ENCODE data around the gene GPN2.

GPN2 gene

DNA sequence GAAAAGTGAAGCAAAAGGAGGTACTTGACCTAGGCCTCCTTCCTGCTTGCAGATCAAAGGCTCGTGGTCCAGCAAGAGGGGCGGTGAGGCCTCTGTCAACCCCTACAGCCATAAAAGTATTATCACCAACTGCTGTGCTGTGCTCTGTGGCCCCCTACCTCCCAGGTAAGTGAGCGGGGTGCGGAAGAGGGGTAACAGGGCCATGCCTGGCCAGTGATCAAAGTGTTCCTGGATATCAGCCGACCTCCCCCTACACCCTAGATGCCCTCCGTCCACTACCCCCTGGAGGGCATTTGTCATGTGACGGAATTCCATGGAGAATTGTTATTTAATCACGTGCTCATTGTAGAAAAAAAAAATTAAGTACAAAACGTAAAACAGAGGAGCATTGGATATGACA lies 37.4 kb downstream of the GPN2 start:
- H3K27me3 ChIP-seq (ENCODE audit: insufficient read depth, poor library complexity, severe bottlenecking), result no peaks in the 10 kb centered on the region
- no peak for DNase-seq (ENCODE audit: low read depth in 1 of 2, low spot score in 1 of 2)
- H3K27ac ChIP-seq (replicated peaks), result no peak overlapping the region
- no peak overlapping the region for H3K4me3 ChIP-seq (replicated peaks; ENCODE audit: insufficient read depth, low read length)
- TF ChIP-seq GABPA (IDR thresholded peaks at IDR 0.05; ENCODE audit: low read depth) (no peak), SPI1 (IDR thresholded peaks at IDR 0.05; ENCODE audit: borderline replicate concordance, low read depth) (no peak), POLR2AphosphoS5 (IDR thresholded peaks at IDR 0.05; ENCODE audit: low read depth) (no peak)
- TF ChIP-seq, protein P1, sequence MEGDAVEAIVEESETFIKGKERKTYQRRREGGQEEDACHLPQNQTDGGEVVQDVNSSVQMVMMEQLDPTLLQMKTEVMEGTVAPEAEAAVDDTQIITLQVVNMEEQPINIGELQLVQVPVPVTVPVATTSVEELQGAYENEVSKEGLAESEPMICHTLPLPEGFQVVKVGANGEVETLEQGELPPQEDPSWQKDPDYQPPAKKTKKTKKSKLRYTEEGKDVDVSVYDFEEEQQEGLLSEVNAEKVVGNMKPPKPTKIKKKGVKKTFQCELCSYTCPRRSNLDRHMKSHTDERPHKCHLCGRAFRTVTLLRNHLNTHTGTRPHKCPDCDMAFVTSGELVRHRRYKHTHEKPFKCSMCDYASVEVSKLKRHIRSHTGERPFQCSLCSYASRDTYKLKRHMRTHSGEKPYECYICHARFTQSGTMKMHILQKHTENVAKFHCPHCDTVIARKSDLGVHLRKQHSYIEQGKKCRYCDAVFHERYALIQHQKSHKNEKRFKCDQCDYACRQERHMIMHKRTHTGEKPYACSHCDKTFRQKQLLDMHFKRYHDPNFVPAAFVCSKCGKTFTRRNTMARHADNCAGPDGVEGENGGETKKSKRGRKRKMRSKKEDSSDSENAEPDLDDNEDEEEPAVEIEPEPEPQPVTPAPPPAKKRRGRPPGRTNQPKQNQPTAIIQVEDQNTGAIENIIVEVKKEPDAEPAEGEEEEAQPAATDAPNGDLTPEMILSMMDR (IDR thresholded peaks at IDR 0.05; ENCODE audit: insufficient read depth, low read length), result no peak
- TF ChIP-seq, protein P2, sequence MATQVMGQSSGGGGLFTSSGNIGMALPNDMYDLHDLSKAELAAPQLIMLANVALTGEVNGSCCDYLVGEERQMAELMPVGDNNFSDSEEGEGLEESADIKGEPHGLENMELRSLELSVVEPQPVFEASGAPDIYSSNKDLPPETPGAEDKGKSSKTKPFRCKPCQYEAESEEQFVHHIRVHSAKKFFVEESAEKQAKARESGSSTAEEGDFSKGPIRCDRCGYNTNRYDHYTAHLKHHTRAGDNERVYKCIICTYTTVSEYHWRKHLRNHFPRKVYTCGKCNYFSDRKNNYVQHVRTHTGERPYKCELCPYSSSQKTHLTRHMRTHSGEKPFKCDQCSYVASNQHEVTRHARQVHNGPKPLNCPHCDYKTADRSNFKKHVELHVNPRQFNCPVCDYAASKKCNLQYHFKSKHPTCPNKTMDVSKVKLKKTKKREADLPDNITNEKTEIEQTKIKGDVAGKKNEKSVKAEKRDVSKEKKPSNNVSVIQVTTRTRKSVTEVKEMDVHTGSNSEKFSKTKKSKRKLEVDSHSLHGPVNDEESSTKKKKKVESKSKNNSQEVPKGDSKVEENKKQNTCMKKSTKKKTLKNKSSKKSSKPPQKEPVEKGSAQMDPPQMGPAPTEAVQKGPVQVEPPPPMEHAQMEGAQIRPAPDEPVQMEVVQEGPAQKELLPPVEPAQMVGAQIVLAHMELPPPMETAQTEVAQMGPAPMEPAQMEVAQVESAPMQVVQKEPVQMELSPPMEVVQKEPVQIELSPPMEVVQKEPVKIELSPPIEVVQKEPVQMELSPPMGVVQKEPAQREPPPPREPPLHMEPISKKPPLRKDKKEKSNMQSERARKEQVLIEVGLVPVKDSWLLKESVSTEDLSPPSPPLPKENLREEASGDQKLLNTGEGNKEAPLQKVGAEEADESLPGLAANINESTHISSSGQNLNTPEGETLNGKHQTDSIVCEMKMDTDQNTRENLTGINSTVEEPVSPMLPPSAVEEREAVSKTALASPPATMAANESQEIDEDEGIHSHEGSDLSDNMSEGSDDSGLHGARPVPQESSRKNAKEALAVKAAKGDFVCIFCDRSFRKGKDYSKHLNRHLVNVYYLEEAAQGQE (IDR thresholded peaks at IDR 0.05; ENCODE audit: insufficient replicate concordance, low read depth), result no peak

DNA sequence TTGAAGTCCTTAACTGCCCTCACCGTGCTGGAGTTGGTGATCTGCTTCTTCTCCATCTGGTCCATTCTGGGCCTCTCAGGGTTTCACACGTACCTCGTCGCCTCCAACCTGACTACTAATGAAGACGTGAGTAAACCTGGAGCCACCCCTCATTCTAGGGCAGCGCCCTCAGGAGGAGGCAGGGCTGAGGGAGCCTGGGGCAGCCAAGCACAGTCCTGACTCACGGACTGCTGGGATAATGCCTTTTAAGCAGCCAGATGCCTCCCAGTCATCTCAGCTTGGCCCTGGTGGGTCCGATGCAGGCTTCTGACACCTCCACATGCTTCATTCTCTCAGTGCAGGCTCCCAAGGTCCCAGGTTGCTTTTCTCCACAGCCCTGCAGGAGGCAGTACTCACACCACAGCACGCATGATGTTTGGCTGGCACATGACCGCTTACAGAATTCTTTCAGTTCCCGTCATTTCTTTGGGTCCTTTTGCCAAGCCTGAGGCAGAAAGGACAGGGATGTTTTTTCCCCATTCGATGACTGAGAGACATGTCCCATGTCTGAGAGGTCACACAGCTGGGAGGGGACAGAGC lies 38.9 kb downstream of the GPN2 start:
- Histone ChIP-seq H3K4me3 (replicated peaks; ENCODE audit: insufficient read depth, low read length) (no peak overlapping the region), H3K27ac (replicated peaks) (no peak overlapping the region), H3K27me3 (ENCODE audit: insufficient read depth, poor library complexity, severe bottlenecking) (no peaks in the 10 kb centered on the region)
- no peak for DNase-seq (ENCODE audit: low read depth in 1 of 2, low spot score in 1 of 2)
- TF ChIP-seq, protein P1 (IDR thresholded peaks at IDR 0.05; ENCODE audit: insufficient read depth, low read length), result no peak
- no peak for TF ChIP-seq SPI1 (IDR thresholded peaks at IDR 0.05; ENCODE audit: borderline replicate concordance, low read depth)
- no peak for TF ChIP-seq POLR2AphosphoS5 (IDR thresholded peaks at IDR 0.05; ENCODE audit: low read depth)
- TF ChIP-seq, protein P2 (IDR thresholded peaks at IDR 0.05; ENCODE audit: insufficient replicate concordance, low read depth), result no peak
- TF ChIP-seq GABPA (IDR thresholded peaks at IDR 0.05; ENCODE audit: low read depth), result no peak

DNA sequence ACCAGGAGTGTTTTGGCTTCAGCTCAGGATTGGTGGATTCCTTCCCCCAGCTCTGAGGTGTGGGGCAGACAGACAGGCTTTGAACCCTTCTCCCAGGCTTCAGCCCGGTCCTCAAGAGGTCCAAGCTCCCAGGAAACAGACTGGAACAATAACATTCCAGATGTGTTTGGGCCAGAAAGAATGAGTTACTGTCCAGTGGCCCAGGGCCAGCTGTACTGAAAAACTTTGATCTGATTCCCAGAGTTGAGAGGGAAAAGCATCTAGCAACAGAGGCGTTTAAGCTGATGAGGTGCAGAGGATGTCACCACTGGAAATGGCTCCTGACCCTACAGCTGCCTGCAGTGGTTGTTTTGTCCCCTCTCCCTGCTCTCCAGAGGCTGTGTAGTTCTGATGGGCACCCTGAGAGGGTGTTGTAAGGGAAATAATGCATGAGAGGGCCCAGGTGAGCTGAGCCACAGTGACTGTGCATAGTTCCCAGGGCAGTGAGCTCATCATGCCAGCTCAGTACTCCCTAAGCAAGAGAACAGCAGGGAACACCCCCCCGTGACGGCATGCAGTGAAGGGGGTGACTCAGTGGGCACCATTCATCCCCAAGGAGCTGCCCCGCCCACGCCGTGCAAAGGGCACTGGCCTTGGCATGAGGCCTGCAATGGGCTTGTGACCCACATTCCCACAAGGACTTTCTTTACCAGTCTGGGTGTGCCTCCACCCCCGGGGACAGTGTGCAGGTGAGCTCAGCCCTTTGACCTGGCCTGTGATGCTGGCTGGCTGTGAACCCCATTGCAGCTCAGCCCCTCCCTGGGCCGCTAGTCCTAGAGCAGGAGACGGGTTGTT lies 40.9 kb downstream of the GPN2 start:
- Histone ChIP-seq H3K27me3 (ENCODE audit: insufficient read depth, poor library complexity, severe bottlenecking) (no peaks in the 10 kb centered on the region), H3K27ac (replicated peaks) (no peak overlapping the region), H3K4me3 (replicated peaks; ENCODE audit: insufficient read depth, low read length) (no peak overlapping the region)
- TF ChIP-seq SPI1 (IDR thresholded peaks at IDR 0.05; ENCODE audit: borderline replicate concordance, low read depth) (no peak), GABPA (IDR thresholded peaks at IDR 0.05; ENCODE audit: low read depth) (no peak), POLR2AphosphoS5 (IDR thresholded peaks at IDR 0.05; ENCODE audit: low read depth) (no peak)
- TF ChIP-seq, protein P2 (IDR thresholded peaks at IDR 0.05; ENCODE audit: insufficient replicate concordance, low read depth), result no peak
- TF ChIP-seq, protein P1 (IDR thresholded peaks at IDR 0.05; ENCODE audit: insufficient read depth, low read length), result no peak
- no peak for DNase-seq (ENCODE audit: low read depth in 1 of 2, low spot score in 1 of 2)
